BLaER1 treated with 17β-estradiol and CSF1 and Interleukin-3, amounts not matched to agents 10 nM and 100 nM (cell line): ENCODE data around the gene NLRC5.

ENCODE experiments used
- H3K27ac ChIP-seq, 11 experiments: shearing (Covaris generic); formaldehyde crosslinking; 2 replicates each; pipeline ENCODE4 v1.8.1; 2022
- H3K27me3 ChIP-seq, 11 experiments: shearing (Covaris generic); formaldehyde crosslinking; 2 replicates each; pipeline ENCODE4 v1.8.1; 2022
- H3K36me3 ChIP-seq, 11 experiments: shearing (Covaris generic); formaldehyde crosslinking; 2 replicates each; pipeline ENCODE4 v1.8.1; 2022
- H3K4me1 ChIP-seq, 10 experiments: shearing (Covaris generic); formaldehyde crosslinking; 2 replicates each; pipeline ENCODE4 v1.8.1; 2022
- H3K4me2 ChIP-seq, 11 experiments: shearing (Covaris generic); formaldehyde crosslinking; 2 replicates each; pipeline ENCODE4 v1.8.1; 2022
- H3K4me3 ChIP-seq, 10 experiments: shearing (Covaris generic); formaldehyde crosslinking; 2 replicates each; pipeline ENCODE4 v1.8.1; 2022
- H3K9ac ChIP-seq, 11 experiments: shearing (Covaris generic); formaldehyde crosslinking; 2 replicates each; pipeline ENCODE4 v1.8.1; 2022
- H3K9me3 ChIP-seq, 11 experiments: shearing (Covaris generic); formaldehyde crosslinking; replicated peaks in 1 of 11; 2 replicates each; pipeline ENCODE4 v1.8.1; 2022
- H4K20me1 ChIP-seq, 11 experiments: shearing (Covaris generic); formaldehyde crosslinking; 2 replicates each; pipeline ENCODE4 v1.8.1; 2022
- Cebpa-rat ChIP-seq, 11 experiments: shearing (Covaris generic); IDR thresholded peaks; 2 replicates each; pipeline ENCODE4 v1.8.1; 2022

The NLRC5 gene

DNA sequence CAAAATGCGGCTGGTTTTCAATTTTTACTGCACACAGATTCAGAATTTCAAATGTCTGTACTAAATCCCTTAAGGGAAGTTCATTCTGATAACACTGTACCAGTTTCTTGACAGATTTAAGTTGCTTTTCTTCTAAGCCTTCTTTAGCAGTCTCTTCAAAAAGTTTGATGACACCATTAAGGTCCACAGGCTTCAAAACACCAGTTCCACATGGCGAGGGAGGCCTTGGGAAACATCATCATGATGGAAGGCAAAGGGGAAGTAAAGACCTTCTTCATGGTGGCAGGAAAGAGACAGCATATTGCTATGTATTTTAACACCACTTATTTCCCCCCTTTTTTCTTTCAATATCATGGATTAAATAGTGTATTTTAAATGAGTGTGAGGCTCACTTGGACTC, 24.5 kb downstream of the NLRC5 start:
- peaks cover 22 to 40% (median 25%) of the 10 kb centered on the region in 11 experiments for H3K36me3 ChIP-seq
- H3K4me1 ChIP-seq = peaks cover 8 to 36% (median 21%) of the 10 kb centered on the region in 10 experiments; a peak in 19 of 20 replicates
- H3K4me2 ChIP-seq = peak overlapping the region in 5 of 11 experiments; percentile 1 to 30 (median 22); a peak in 4 of 22 replicates
- H3K9ac ChIP-seq = 0 out of 22 replicates have a peak overlapping the region, but pooled peaks of 1 of the 11 experiments have one; percentile 3
- no peak for TF ChIP-seq Cebpa-rat (IDR thresholded peaks at IDR 0.05)
- H3K9me3 ChIP-seq = peaks cover 0 to 6% (median 0%) of the 10 kb centered on the region in 11 experiments; a peak in 1 of 22 replicates
- peak overlapping the region in 5 of 11 experiments; percentile 45 to 61 (median 49); a peak in 9 of 22 replicates for H3K27ac ChIP-seq
- no peaks in the 10 kb centered on the region for H3K27me3 ChIP-seq
- H4K20me1 ChIP-seq = peaks cover 0 to 8% (median 0%) of the 10 kb centered on the region in 11 experiments; a peak in 1 of 22 replicates
- H3K4me3 ChIP-seq = no peak overlapping the region

GRCh38 chr16:57016301-57016700, 26.9 kb downstream of the NLRC5 start:
- Histone ChIP-seq H3K4me2 (no peak overlapping the region), H3K4me1 (peaks cover 0 to 29% (median 16%) of the 10 kb centered on the region in 10 experiments; a peak in 12 of 20 replicates), H3K27ac (no peak overlapping the region), H3K36me3 (peaks cover 43 to 63% (median 46%) of the 10 kb centered on the region in 11 experiments), H3K9me3 (peaks cover 0 to 6% (median 0%) of the 10 kb centered on the region in 11 experiments; a peak in 1 of 22 replicates), H3K27me3 (no peaks in the 10 kb centered on the region), H3K4me3 (no peak overlapping the region), H4K20me1 (peaks cover 0 to 8% (median 0%) of the 10 kb centered on the region in 11 experiments; a peak in 1 of 22 replicates), H3K9ac (no peak overlapping the region)
- TF ChIP-seq Cebpa-rat (IDR thresholded peaks at IDR 0.05) = no peak

DNA sequence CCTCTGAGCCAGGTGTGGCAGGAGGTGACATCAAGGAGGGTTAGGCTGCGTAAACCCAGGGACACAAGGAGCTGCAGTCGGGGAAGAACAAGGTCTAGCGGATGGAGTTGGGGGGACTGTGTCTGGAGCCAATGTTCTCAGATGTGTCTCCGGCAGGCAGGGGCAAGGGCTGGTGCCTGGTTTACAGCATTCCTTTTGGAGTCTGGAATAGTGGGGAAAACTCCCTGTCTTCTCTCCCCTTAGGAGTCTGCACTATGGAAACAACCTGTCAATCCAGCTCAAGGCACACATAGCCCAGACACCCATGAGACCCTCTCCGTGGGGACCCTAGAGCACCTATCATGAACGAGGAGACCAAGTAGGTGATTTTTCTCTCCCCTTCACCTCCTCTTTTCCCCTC, 27.5 kb downstream of the NLRC5 start:
- Histone ChIP-seq H4K20me1 (peaks cover 0 to 8% (median 0%) of the 10 kb centered on the region in 11 experiments; a peak in 2 of 22 replicates), H3K9me3 (peaks cover 0 to 6% (median 0%) of the 10 kb centered on the region in 11 experiments; a peak in 1 of 22 replicates), H3K4me2 (peak overlapping the region in 1 of 11 experiments; percentile 11; a peak in 2 of 22 replicates), H3K9ac (no peak overlapping the region), H3K27me3 (no peaks in the 10 kb centered on the region), H3K4me3 (no peak overlapping the region), H3K27ac (no peak overlapping the region), H3K36me3 (peaks cover 48 to 68% (median 52%) of the 10 kb centered on the region in 11 experiments), H3K4me1 (peaks cover 1 to 32% (median 17%) of the 10 kb centered on the region in 10 experiments)
- no peak for TF ChIP-seq Cebpa-rat (IDR thresholded peaks at IDR 0.05)

DNA sequence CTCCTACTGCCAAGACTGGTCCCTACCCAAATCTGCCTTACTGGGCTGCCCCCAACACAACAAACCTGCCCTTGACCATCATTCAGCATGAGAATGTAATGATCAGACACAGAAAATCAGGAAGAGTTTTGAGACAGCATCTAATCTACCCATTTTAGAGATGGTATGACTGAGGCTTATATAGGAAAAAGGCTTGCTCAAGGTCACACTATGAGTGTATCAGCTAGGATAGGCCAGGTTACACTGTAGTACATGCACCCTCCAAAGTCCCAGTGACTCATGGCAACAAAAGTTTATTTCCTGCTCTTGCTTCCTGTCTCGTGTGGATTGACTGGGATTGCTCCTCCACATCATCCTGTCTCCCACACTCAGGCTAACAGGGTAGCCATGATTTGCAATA, 27.9 kb downstream of the NLRC5 start:
- no peak overlapping the region for H3K27ac ChIP-seq
- peaks cover 6 to 36% (median 20%) of the 10 kb centered on the region in 10 experiments for H3K4me1 ChIP-seq
- no peaks in the 10 kb centered on the region for H3K27me3 ChIP-seq
- H3K36me3 ChIP-seq = peaks cover 53 to 72% (median 56%) of the 10 kb centered on the region in 11 experiments
- no peak overlapping the region for H3K9ac ChIP-seq
- peaks cover 0 to 8% (median 0%) of the 10 kb centered on the region in 11 experiments; a peak in 2 of 22 replicates for H4K20me1 ChIP-seq
- no peak overlapping the region for H3K4me3 ChIP-seq
- no peak for TF ChIP-seq Cebpa-rat (IDR thresholded peaks at IDR 0.05)
- H3K9me3 ChIP-seq = peaks cover 0 to 6% (median 0%) of the 10 kb centered on the region in 11 experiments; a peak in 1 of 22 replicates
- H3K4me2 ChIP-seq = peak overlapping the region in 2 of 11 experiments; percentile 9 to 11; a peak in 3 of 22 replicates

- Histone ChIP-seq H3K4me1 (peaks cover 10 to 47% (median 33%) of the 10 kb centered on the region in 10 experiments; a peak in 19 of 20 replicates), H3K9me3 (peaks cover 0 to 6% (median 0%) of the 10 kb centered on the region in 11 experiments; a peak in 1 of 22 replicates), H3K9ac (no peak overlapping the region), H4K20me1 (peaks cover 0 to 8% (median 0%) of the 10 kb centered on the region in 11 experiments; a peak in 2 of 22 replicates), H3K4me2 (no peak overlapping the region), H3K4me3 (no peak overlapping the region), H3K27ac (no peak overlapping the region), H3K27me3 (no peaks in the 10 kb centered on the region), H3K36me3 (peaks cover 60 to 96% (median 75%) of the 10 kb centered on the region in 11 experiments)
- no peak for TF ChIP-seq Cebpa-rat (IDR thresholded peaks at IDR 0.05)
Measured at GRCh38 chr16:57019746-57020145, 30.4 kb downstream of the NLRC5 start.

- H3K36me3 ChIP-seq = peaks cover 58 to 97% (median 75%) of the 10 kb centered on the region in 11 experiments
- peaks cover 0 to 8% (median 0%) of the 10 kb centered on the region in 11 experiments; a peak in 2 of 22 replicates for H4K20me1 ChIP-seq
- H3K27me3 ChIP-seq = no peaks in the 10 kb centered on the region
- H3K4me2 ChIP-seq = no peak overlapping the region
- H3K4me3 ChIP-seq = no peak overlapping the region
- H3K9ac ChIP-seq = no peak overlapping the region
- H3K27ac ChIP-seq = no peak overlapping the region
- H3K9me3 ChIP-seq = peaks cover 0 to 6% (median 0%) of the 10 kb centered on the region in 11 experiments; a peak in 1 of 22 replicates
- H3K4me1 ChIP-seq = peaks cover 15 to 52% (median 31%) of the 10 kb centered on the region in 10 experiments
- no peak for TF ChIP-seq Cebpa-rat (IDR thresholded peaks at IDR 0.05)
Measured at GRCh38 chr16:57020651-57021050, 31.3 kb downstream of the NLRC5 start.

- no peak overlapping the region for H3K27ac ChIP-seq
- H3K4me1 ChIP-seq = peaks cover 24 to 61% (median 38%) of the 10 kb centered on the region in 10 experiments
- no peak for TF ChIP-seq Cebpa-rat (IDR thresholded peaks at IDR 0.05)
- H3K4me2 ChIP-seq = peak overlapping the region in 9 of 11 experiments; percentile 44 to 82 (median 75); a peak in 18 of 22 replicates
- peaks cover 0 to 5% (median 0%) of the 10 kb centered on the region in 11 experiments; a peak in 1 of 22 replicates for H3K9me3 ChIP-seq
- H3K9ac ChIP-seq = no peak overlapping the region
- no peak overlapping the region for H3K4me3 ChIP-seq
- H3K36me3 ChIP-seq = peaks cover 58 to 98% (median 76%) of the 10 kb centered on the region in 11 experiments
- no peaks in the 10 kb centered on the region; a peak in 2 of 22 replicates for H4K20me1 ChIP-seq
- no peaks in the 10 kb centered on the region for H3K27me3 ChIP-seq
Measured at GRCh38 chr16:57021757-57022156, 32.4 kb downstream of the NLRC5 start.

- H3K27me3 ChIP-seq = no peaks in the 10 kb centered on the region
- TF ChIP-seq Cebpa-rat (IDR thresholded peaks at IDR 0.05) = no peak
- H3K27ac ChIP-seq = no peak overlapping the region
- H3K36me3 ChIP-seq = peaks cover 51 to 97% (median 69%) of the 10 kb centered on the region in 11 experiments
- no peaks in the 10 kb centered on the region; a peak in 1 of 22 replicates for H4K20me1 ChIP-seq
- H3K9ac ChIP-seq = peak overlapping the region in 1 of 11 experiments; percentile 21; a peak in 2 of 22 replicates
- H3K4me3 ChIP-seq = no peak overlapping the region
- no peaks in the 10 kb centered on the region; a peak in 1 of 22 replicates for H3K9me3 ChIP-seq
- peak overlapping the region in 10 of 11 experiments; percentile 12 to 82 (median 72); a peak in 19 of 22 replicates for H3K4me2 ChIP-seq
- peaks cover 24 to 55% (median 38%) of the 10 kb centered on the region in 10 experiments for H3K4me1 ChIP-seq
Measured at GRCh38 chr16:57022445-57022844, 33.1 kb downstream of the NLRC5 start.
